OCI-LY3 (cell line): ENCODE results near the gene EMC6.

ENCODE experiments used
- H2AFZ ChIP-seq: fragments of 200-600, 300-600 bp; shearing (Covaris generic); 2 replicates; pipeline ENCODE4 v1.6.0; 2014; ENCODE audit warnings: antibody characterized with exemption, low read depth, low read length
- H3K27ac ChIP-seq: fragments of 200-600, 300-600 bp; sonication (generic); 2 replicates; pipeline ENCODE4 v1.5.1; 2014; ENCODE audit warnings: mild to moderate bottlenecking, low read length, moderate library complexity, mixed read lengths
- H3K27me3 ChIP-seq: fragments of 200-600, 300-600 bp; sonication (generic); 2 replicates; pipeline ENCODE4 v1.6.1; 2014; ENCODE audit warnings: low read depth, low read length, mixed read lengths
- H3K36me3 ChIP-seq: fragments of 200-600, 300-600 bp; sonication (generic); replicated peaks from 2 replicates; pipeline ENCODE3; 2014; ENCODE audit warnings: low read depth, low read length, mixed read lengths
- H3K4me1 ChIP-seq: fragments of 300-600, 200-600 bp; sonication (generic); 2 replicates; pipeline ENCODE4 v1.6.1; 2014; ENCODE audit warnings: low read length, mixed read lengths
- H3K4me2 ChIP-seq: fragments of 200-600, 300-600 bp; sonication (generic); 2 replicates; pipeline ENCODE4 v1.6.1; 2014; ENCODE audit warnings: low read length, mixed read lengths
- H3K4me3 ChIP-seq: fragments of 300-600, 200-600 bp; sonication (generic); 2 replicates; pipeline ENCODE4 v1.5.1; 2014; ENCODE audit warnings: antibody characterized with exemption, mild to moderate bottlenecking, low read length, moderate library complexity
- H3K79me2 ChIP-seq: fragments of 300-600, 200-600 bp; shearing (Covaris generic); 2 replicates; pipeline ENCODE4 v1.6.1; 2014; ENCODE audit warnings: mild to moderate bottlenecking, low read length, mixed read lengths
- H3K9ac ChIP-seq: fragments of 300-600, 200-600 bp; shearing (Covaris generic); 2 replicates; pipeline ENCODE4 v1.6.0; 2014; ENCODE audit warnings: mild to moderate bottlenecking, low read length, moderate library complexity
- H3K9me3 ChIP-seq: fragments of 200-600, 300-600 bp; shearing (Covaris generic); 2 replicates; pipeline ENCODE4 v1.6.1; 2014; ENCODE audit warnings: low read length, mixed read lengths; ENCODE audit not compliant: insufficient read depth
- H4K20me1 ChIP-seq: fragments of 200-600, 300-600 bp; sonication (generic); 2 replicates; pipeline ENCODE4 v1.6.1; 2016; ENCODE audit warnings: low read length, mixed read lengths; ENCODE audit not compliant: insufficient read depth
- EZH2phosphoT487 ChIP-seq: fragments of 200-600 bp; shearing (Covaris generic); IDR thresholded peaks from 2 replicates; pipeline ENCODE4 v1.6.1; 2018; ENCODE audit warnings: antibody characterized with exemption, mixed run types, low read depth
- TF ChIP-seq, protein P1 (sequence below): fragments of 200-600, 300-600 bp; sonication (generic); IDR thresholded peaks from 2 replicates; pipeline ENCODE4 v1.5.1; 2014; ENCODE audit warnings: antibody characterized with exemption, low read length, low read depth

Gene EMC6

GRCh38 chr17:3666516-3666915 lies 2.1 kb upstream of the EMC6 start:
- Histone ChIP-seq H3K27me3 (no peaks in the 10 kb centered on the region), H3K4me3 (no peak overlapping the region), H3K79me2 (peaks cover 18% of the 10 kb centered on the region), H3K27ac (no peak overlapping the region), H4K20me1 (no peaks in the 10 kb centered on the region), H3K4me2 (no peak overlapping the region), H3K9me3 (no peaks in the 10 kb centered on the region), H3K36me3 (no peaks in the 10 kb centered on the region), H2AFZ (no peak overlapping the region), H3K4me1 (peaks cover 9% of the 10 kb centered on the region; the same call in 1 of the 2 replicates), H3K9ac (no peak overlapping the region)
- TF ChIP-seq EZH2phosphoT487, result no peak
- TF ChIP-seq, protein P1, sequence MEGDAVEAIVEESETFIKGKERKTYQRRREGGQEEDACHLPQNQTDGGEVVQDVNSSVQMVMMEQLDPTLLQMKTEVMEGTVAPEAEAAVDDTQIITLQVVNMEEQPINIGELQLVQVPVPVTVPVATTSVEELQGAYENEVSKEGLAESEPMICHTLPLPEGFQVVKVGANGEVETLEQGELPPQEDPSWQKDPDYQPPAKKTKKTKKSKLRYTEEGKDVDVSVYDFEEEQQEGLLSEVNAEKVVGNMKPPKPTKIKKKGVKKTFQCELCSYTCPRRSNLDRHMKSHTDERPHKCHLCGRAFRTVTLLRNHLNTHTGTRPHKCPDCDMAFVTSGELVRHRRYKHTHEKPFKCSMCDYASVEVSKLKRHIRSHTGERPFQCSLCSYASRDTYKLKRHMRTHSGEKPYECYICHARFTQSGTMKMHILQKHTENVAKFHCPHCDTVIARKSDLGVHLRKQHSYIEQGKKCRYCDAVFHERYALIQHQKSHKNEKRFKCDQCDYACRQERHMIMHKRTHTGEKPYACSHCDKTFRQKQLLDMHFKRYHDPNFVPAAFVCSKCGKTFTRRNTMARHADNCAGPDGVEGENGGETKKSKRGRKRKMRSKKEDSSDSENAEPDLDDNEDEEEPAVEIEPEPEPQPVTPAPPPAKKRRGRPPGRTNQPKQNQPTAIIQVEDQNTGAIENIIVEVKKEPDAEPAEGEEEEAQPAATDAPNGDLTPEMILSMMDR, result no peak

DNA sequence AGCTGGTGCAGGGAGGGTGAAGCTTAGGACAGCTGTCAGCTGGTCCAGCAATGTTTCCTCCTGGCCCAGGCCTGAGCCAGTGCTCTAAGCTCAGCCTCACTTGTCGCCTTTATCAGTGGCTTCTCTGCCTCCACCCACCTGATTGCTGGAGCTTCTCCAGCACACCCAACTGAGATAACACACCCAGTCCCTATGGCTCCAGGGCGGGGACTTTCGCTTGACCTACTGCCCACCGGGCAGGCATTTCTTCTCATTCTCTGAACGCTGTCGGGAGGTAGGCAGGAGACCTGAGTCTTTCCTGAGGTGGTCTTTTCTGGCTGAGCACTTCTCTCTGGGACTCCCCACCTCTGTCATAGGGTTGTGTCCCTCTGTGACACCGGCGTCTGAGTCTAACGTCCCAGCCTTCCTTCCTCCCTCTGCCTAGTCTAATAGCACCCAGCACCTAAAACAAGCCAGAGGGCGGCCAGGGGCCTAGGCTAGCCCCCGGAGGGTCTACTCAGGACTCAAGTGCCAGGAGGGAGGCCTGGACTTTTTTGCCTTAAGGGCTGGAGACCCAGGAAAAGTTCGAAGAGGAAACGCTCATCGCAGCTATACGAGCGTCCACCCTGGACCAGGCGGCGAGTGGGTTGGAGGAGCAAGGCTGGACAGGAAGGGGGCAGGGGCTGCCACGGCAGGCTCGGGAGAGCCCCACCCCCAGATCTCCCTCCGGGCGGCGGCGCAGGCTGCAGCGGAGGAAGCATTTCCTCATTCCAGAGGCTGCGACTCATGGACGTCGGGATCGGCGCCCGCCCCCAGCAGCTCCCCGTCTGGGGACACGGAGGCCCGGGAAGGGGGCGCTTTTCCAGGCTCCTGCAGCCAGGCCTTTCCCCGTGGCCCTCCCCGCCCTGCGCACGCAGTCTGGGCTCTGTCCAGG lies 990 bp upstream of the EMC6 start:
- no peaks in the 10 kb centered on the region for H3K27me3 ChIP-seq
- peak overlapping the region; percentile 91 for H3K4me3 ChIP-seq
- H3K4me2 ChIP-seq, result peak overlapping the region; percentile 96
- no peak for TF ChIP-seq EZH2phosphoT487
- TF ChIP-seq, protein P1, result no peak
- H3K79me2 ChIP-seq, result peaks cover 18% of the 10 kb centered on the region
- H3K9ac ChIP-seq, result peak overlapping the region; percentile 76
- no peaks in the 10 kb centered on the region for H3K9me3 ChIP-seq
- H3K36me3 ChIP-seq, result no peaks in the 10 kb centered on the region
- H2AFZ ChIP-seq, result peak overlapping the region; percentile 45; the same call in 1 of the 2 replicates
- H4K20me1 ChIP-seq, result no peaks in the 10 kb centered on the region
- H3K27ac ChIP-seq, result no peak overlapping the region
- peaks cover 9% of the 10 kb centered on the region; the same call in 1 of the 2 replicates for H3K4me1 ChIP-seq

DNA sequence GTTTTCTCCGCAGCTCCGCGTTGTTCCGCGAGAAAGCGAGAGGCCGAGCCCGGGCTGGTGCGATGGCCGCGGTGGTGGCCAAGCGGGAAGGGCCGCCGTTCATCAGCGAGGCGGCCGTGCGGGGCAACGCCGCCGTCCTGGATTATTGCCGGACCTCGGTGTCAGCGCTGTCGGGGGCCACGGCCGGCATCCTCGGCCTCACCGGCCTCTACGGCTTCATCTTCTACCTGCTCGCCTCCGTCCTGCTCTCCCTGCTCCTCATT lies 404 bp downstream of the EMC6 start:
- no peak overlapping the region for H2AFZ ChIP-seq
- peaks cover 18% of the 10 kb centered on the region for H3K79me2 ChIP-seq
- H3K4me2 ChIP-seq, result peak overlapping the region; percentile 81
- H3K27me3 ChIP-seq, result no peaks in the 10 kb centered on the region
- no peaks in the 10 kb centered on the region for H3K9me3 ChIP-seq
- peaks cover 9% of the 10 kb centered on the region; the same call in 1 of the 2 replicates for H3K4me1 ChIP-seq
- H3K4me3 ChIP-seq, result peak overlapping the region; percentile 91
- TF ChIP-seq, protein P1, result no peak
- no peak for TF ChIP-seq EZH2phosphoT487
- no peaks in the 10 kb centered on the region for H3K36me3 ChIP-seq
- H4K20me1 ChIP-seq, result no peaks in the 10 kb centered on the region
- H3K9ac ChIP-seq, result peak overlapping the region; percentile 71
- peak overlapping the region; percentile 44 for H3K27ac ChIP-seq

GRCh38 chr17:3669548-3669947 lies 936 bp downstream of the EMC6 start:
- peaks cover 9% of the 10 kb centered on the region; the same call in 1 of the 2 replicates for H3K4me1 ChIP-seq
- H4K20me1 ChIP-seq, result no peaks in the 10 kb centered on the region
- peaks cover 18% of the 10 kb centered on the region for H3K79me2 ChIP-seq
- H3K27ac ChIP-seq, result no peak overlapping the region
- no peaks in the 10 kb centered on the region for H3K36me3 ChIP-seq
- peak overlapping the region; percentile 91 for H3K4me3 ChIP-seq
- peak overlapping the region; percentile 81 for H3K4me2 ChIP-seq
- peak overlapping the region; percentile 71 for H3K9ac ChIP-seq
- TF ChIP-seq, protein P1, result no peak
- no peak for TF ChIP-seq EZH2phosphoT487
- H3K27me3 ChIP-seq, result no peaks in the 10 kb centered on the region
- no peaks in the 10 kb centered on the region for H3K9me3 ChIP-seq
- H2AFZ ChIP-seq, result no peak overlapping the region
